H9 (cell line): ENCODE measurements around the gene SLC30A5. TPM values are rescaled to one million over a fixed set of nuclear protein-coding genes. Genes with fewer than 3 reads are reported as not detected.

Experiments used
- DNase-seq: peaks from one replicate; pipeline ENCODE4 v3.0.0-alpha.2; 2017
- H2AFZ ChIP-seq: one replicate; pipeline ENCODE4 v1.6.1; 2013; ENCODE audit warnings: mild to moderate bottlenecking, low read length, control low read depth, moderate library complexity
- H2AK5ac ChIP-seq: 2 replicates; pipeline ENCODE4 v1.6.1; 2013; ENCODE audit warnings: low read length, control low read depth, mixed read lengths; ENCODE audit not compliant: insufficient read length
- H2BK120ac ChIP-seq: one replicate; pipeline ENCODE4 v1.6.1; 2013; ENCODE audit warnings: low read depth, mild to moderate bottlenecking, low read length, control low read depth, inconsistent platforms; ENCODE audit not compliant: poor library complexity, severe bottlenecking
- H2BK12ac ChIP-seq: 2 replicates; pipeline ENCODE4 v1.6.1; 2013; ENCODE audit warnings: low read length, control low read depth, mixed read lengths, low read depth; ENCODE audit not compliant: insufficient read length
- H2BK15ac ChIP-seq: 2 replicates; pipeline ENCODE4 v1.6.1; 2013; ENCODE audit warnings: low read depth, low read length, control low read depth
- H2BK20ac ChIP-seq: one replicate; pipeline ENCODE4 v1.6.1; 2013; ENCODE audit warnings: low read depth, mild to moderate bottlenecking, low read length, control low read depth, inconsistent platforms; ENCODE audit not compliant: poor library complexity, severe bottlenecking
- H2BK5ac ChIP-seq: 2 replicates; pipeline ENCODE4 v1.6.1; 2013; ENCODE audit warnings: low read length, control low read depth, mixed read lengths; ENCODE audit not compliant: insufficient read length
- H3K14ac ChIP-seq: 2 replicates; pipeline ENCODE4 v1.6.1; 2013; ENCODE audit warnings: low read length, control low read depth; ENCODE audit not compliant: insufficient read depth
- H3K18ac ChIP-seq: 2 replicates; pipeline ENCODE4 v1.6.1; 2013; ENCODE audit warnings: low read depth, mild to moderate bottlenecking, mixed read lengths, low read length, control low read depth; ENCODE audit not compliant: insufficient read length
- H3K23ac ChIP-seq: 2 replicates; pipeline ENCODE4 v1.6.1; 2013; ENCODE audit warnings: low read length, control low read depth, mixed read lengths, low read depth; ENCODE audit not compliant: insufficient read length
- H3K23me2 ChIP-seq: 2 replicates; pipeline ENCODE4 v1.6.1; 2013; ENCODE audit warnings: low read depth, mild to moderate bottlenecking, mixed read lengths, low read length, control low read depth; ENCODE audit not compliant: insufficient read length, poor library complexity, severe bottlenecking
- H3K27ac ChIP-seq: 2 replicates; pipeline ENCODE4 v1.5.1; 2013; ENCODE audit warnings: low read length, control low read depth, mixed read lengths, low read depth; ENCODE audit not compliant: insufficient read length
- H3K27me3 ChIP-seq: 2 replicates; pipeline ENCODE4 v1.6.1; 2013; ENCODE audit warnings: low read length, control low read depth, inconsistent platforms; ENCODE audit not compliant: insufficient read depth
- H3K4ac ChIP-seq: 2 replicates; pipeline ENCODE4 v1.6.1; 2013; ENCODE audit warnings: low read depth, mild to moderate bottlenecking, control low read depth, inconsistent platforms, low read length, moderate library complexity
- H3K4me1 ChIP-seq: 2 replicates; pipeline ENCODE4 v1.6.1; 2013; ENCODE audit warnings: low read length, control low read depth, inconsistent platforms; ENCODE audit not compliant: insufficient read depth
- H3K4me2 ChIP-seq: 2 replicates; pipeline ENCODE4 v1.6.1; 2013; ENCODE audit warnings: low read length, control low read depth, mixed read lengths; ENCODE audit not compliant: insufficient read length, insufficient read depth
- H3K56ac ChIP-seq: 2 replicates; pipeline ENCODE4 v1.6.1; 2013; ENCODE audit warnings: low read depth, mild to moderate bottlenecking, mixed read lengths, low read length, control low read depth; ENCODE audit not compliant: insufficient read length
- H3K79me1 ChIP-seq: 2 replicates; pipeline ENCODE4 v1.6.1; 2013; ENCODE audit warnings: low read depth, mild to moderate bottlenecking, moderate library complexity, low read length, control low read depth, inconsistent platforms; ENCODE audit not compliant: insufficient read depth, poor library complexity, severe bottlenecking
- H3K79me2 ChIP-seq: 2 replicates; pipeline ENCODE4 v1.6.1; 2013; ENCODE audit warnings: low read length, control low read depth, inconsistent platforms; ENCODE audit not compliant: insufficient read depth
- H3K9ac ChIP-seq: 2 replicates; pipeline ENCODE4 v1.6.1; 2013; ENCODE audit warnings: low read length, control low read depth, mixed read lengths; ENCODE audit not compliant: insufficient read length; ENCODE audit errors: extremely low read depth
- H3K9me3 ChIP-seq: one replicate; pipeline ENCODE4 v1.6.1; 2013; ENCODE audit warnings: low read depth, low read length, inconsistent platforms; ENCODE audit not compliant: control insufficient read depth
- H3T11ph ChIP-seq: one replicate; pipeline ENCODE4 v1.6.1; 2013; ENCODE audit warnings: mild to moderate bottlenecking, low read length, control low read depth, inconsistent platforms
- H4K20me1 ChIP-seq: one replicate; pipeline ENCODE4 v1.6.1; 2013; ENCODE audit not compliant: control insufficient read depth, insufficient read length, insufficient read depth
- H4K5ac ChIP-seq: 2 replicates; pipeline ENCODE4 v1.6.1; 2013; ENCODE audit warnings: low read depth, mild to moderate bottlenecking, mixed read lengths, low read length, control low read depth; ENCODE audit not compliant: insufficient read length
- H4K8ac ChIP-seq: replicated peaks from 2 replicates; pipeline ENCODE4 v1.6.1; 2013; ENCODE audit warnings: low read length, control low read depth, mixed read lengths, low read depth; ENCODE audit not compliant: insufficient read length
- H4K91ac ChIP-seq: 2 replicates; pipeline ENCODE4 v1.6.1; 2013; ENCODE audit warnings: low read depth, mild to moderate bottlenecking, moderate library complexity, mixed read lengths, low read length, control low read depth; ENCODE audit not compliant: insufficient read length
- H3K27ac Mint-ChIP-seq, 3 experiments: 2 replicates in 2 of 3; 3 replicates in 1 of 3; pipeline ENCODE4 v1.8.0; 2020 to 2021; ENCODE audit warnings: mixed read lengths in 3 of 3, mild to moderate bottlenecking in 1 of 3, moderate library complexity in 1 of 3
- H3K27me3 Mint-ChIP-seq: 2 replicates; pipeline ENCODE4 v1.8.0; 2021; ENCODE audit warnings: low read depth, mild to moderate bottlenecking, moderate library complexity, mixed read lengths
- H3K36me3 Mint-ChIP-seq, 3 experiments: 2 replicates in 2 of 3; 3 replicates in 1 of 3; pipeline ENCODE4 v1.8.0; 2020 to 2021; ENCODE audit warnings: low read depth in 3 of 3, mixed read lengths in 3 of 3; ENCODE audit not compliant: insufficient read depth in 1 of 3
- H3K4me1 Mint-ChIP-seq, 2 experiments: 2 replicates each; pipeline ENCODE4 v1.8.0; 2020; ENCODE audit warnings: mixed read lengths in 2 of 2
- H3K4me3 Mint-ChIP-seq, 2 experiments: 2 replicates in 1 of 2; 3 replicates in 1 of 2; pipeline ENCODE4 v1.8.0; 2020 to 2021; ENCODE audit warnings: mild to moderate bottlenecking in 2 of 2, mixed read lengths in 2 of 2, moderate library complexity in 1 of 2
- H3K9me3 Mint-ChIP-seq, 2 experiments: 2 replicates in 1 of 2; 3 replicates in 1 of 2; pipeline ENCODE4 v1.8.0; 2020; ENCODE audit warnings: mild to moderate bottlenecking in 2 of 2, mixed read lengths in 2 of 2, moderate library complexity in 1 of 2
- CTCF ChIP-seq: fragments of 200-600 bp; sonication (generic); conservative IDR thresholded peaks from 3 replicates; pipeline ENCODE4 v1.8.0; 2021; ENCODE audit warnings: antibody characterized with exemption, mild to moderate bottlenecking
- WGBS: extraction: QIAGEN DNeasy Blood & Tissue Kit; methylation state at CpG from one replicate; pipeline ENCODE4 v1.1.7; 2013; ENCODE audit warnings: missing lambda C conversion rate, low lambda C conversion rate, mixed read lengths; ENCODE audit not compliant: insufficient read length; ENCODE audit errors: extremely low coverage; 5-methylcytosine and 5-hydroxymethylcytosine counted together
- total RNA-seq: library from RNA; stranded (reverse); gene quantifications from 2 replicates; pipeline ENCODE4 v1.2.1, GENCODE V29; 2021

Gene SLC30A5
- total RNA-seq, 1 experiment from 2014 or later = 33.7 TPM

- H2BK12ac ChIP-seq = no peak overlapping the region
- H2AK5ac ChIP-seq = no peak overlapping the region
- H3K56ac ChIP-seq = no peak overlapping the region
- no peak overlapping the region for H3K4ac ChIP-seq
- no CpG with 5 or more reads among the region's 6 CpGs for WGBS
- no peak for TF ChIP-seq CTCF
- H3K79me1 ChIP-seq = peaks cover 5% of the 10 kb centered on the region
- no peaks in the 10 kb centered on the region for H3K27me3 ChIP-seq
- no peak overlapping the region for H4K8ac ChIP-seq
- no peak overlapping the region for H3T11ph ChIP-seq
- no peak overlapping the region for H2BK120ac ChIP-seq
- no peak overlapping the region for H3K9ac ChIP-seq
- H2BK5ac ChIP-seq = no peak overlapping the region
- H3K4me1 Mint-ChIP-seq = peaks cover 10 to 11% of the 10 kb centered on the region in 2 experiments
- no peak overlapping the region for H2BK20ac ChIP-seq
- H3K27ac ChIP-seq = no peak overlapping the region
- H2AFZ ChIP-seq = no peak overlapping the region
- no peaks in the 10 kb centered on the region for H3K27me3 Mint-ChIP-seq
- H2BK15ac ChIP-seq = no peak overlapping the region
- no peaks in the 10 kb centered on the region; the same call in 1 of the 2 replicates for H3K79me2 ChIP-seq
- H4K5ac ChIP-seq = no peak overlapping the region
- no peak overlapping the region for H3K18ac ChIP-seq
- peaks cover 5% of the 10 kb centered on the region for H3K23me2 ChIP-seq
- peaks cover 4 to 18% (median 14%) of the 10 kb centered on the region in 3 experiments for H3K36me3 Mint-ChIP-seq
- no peak for DNase-seq
- peak overlapping the region in 1 of 2 experiments; percentile 88; a peak in 1 of 5 replicates for H3K4me3 Mint-ChIP-seq
- no peak overlapping the region for H3K4me2 ChIP-seq
- no peak overlapping the region for H3K23ac ChIP-seq
- H3K9me3 Mint-ChIP-seq = no peaks in the 10 kb centered on the region
- H3K9me3 ChIP-seq = no peaks in the 10 kb centered on the region
- H4K91ac ChIP-seq = no peak overlapping the region
- no peak overlapping the region for H3K14ac ChIP-seq
- no peaks in the 10 kb centered on the region for H4K20me1 ChIP-seq
- no peak overlapping the region for H3K27ac Mint-ChIP-seq
- no peaks in the 10 kb centered on the region; the same call in 1 of the 2 replicates for H3K4me1 ChIP-seq
Observed at GRCh38 chr5:69092969-69093368, 845 bp upstream of the SLC30A5 start.
